Choroid plexus epithelial cell (primary cell): ENCODE results near the gene AMOTL2.

ENCODE experiments used
- DNase-seq: peaks from one replicate; pipeline ENCODE4 v3.0.0-alpha.2; 2010; ENCODE audit warnings: low read depth
- H3K4me3 ChIP-seq: 2 replicates; pipeline ENCODE4 v1.5.1; 2011; ENCODE audit warnings: low read depth, mild to moderate bottlenecking, control low read depth, low read length, moderate library complexity
- TF ChIP-seq, protein P1 (sequence below): conservative IDR thresholded peaks from 2 replicates; pipeline ENCODE4 v1.5.1; 2011; ENCODE audit warnings: low read depth, mild to moderate bottlenecking, control low read depth, inconsistent platforms, low read length, moderate library complexity

The AMOTL2 gene

DNA sequence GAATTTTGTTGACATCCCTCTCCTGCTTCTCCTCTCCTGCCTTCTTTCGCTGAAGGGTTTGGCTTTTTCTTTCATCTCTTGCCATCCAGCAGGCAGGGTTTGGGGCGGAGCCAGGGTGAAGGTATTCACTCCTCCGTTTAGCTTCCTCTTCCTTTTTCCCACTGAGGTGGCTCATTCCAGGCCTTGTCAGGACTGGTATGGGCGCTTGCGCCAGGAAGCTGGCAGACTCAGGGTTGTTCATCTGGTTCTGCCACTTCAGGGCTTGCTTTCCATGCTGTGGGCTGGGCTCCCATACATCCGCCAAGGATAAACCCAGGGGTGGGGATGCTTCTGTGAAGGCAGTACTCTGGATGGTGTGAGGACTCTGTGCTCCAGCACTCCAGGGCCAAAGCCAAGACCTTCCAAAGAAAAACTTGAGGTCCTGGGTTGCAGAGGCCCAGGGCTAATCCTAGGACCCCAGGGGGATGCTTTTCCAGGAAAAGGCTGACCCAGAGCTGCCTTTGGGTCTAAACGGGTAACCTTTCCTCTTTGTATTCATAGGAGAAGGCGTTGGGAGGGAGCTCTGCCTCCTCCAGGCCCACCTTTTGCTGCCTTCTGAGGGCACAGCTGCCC is 7.7 kb upstream of the AMOTL2 start:
- TF ChIP-seq, protein P1, sequence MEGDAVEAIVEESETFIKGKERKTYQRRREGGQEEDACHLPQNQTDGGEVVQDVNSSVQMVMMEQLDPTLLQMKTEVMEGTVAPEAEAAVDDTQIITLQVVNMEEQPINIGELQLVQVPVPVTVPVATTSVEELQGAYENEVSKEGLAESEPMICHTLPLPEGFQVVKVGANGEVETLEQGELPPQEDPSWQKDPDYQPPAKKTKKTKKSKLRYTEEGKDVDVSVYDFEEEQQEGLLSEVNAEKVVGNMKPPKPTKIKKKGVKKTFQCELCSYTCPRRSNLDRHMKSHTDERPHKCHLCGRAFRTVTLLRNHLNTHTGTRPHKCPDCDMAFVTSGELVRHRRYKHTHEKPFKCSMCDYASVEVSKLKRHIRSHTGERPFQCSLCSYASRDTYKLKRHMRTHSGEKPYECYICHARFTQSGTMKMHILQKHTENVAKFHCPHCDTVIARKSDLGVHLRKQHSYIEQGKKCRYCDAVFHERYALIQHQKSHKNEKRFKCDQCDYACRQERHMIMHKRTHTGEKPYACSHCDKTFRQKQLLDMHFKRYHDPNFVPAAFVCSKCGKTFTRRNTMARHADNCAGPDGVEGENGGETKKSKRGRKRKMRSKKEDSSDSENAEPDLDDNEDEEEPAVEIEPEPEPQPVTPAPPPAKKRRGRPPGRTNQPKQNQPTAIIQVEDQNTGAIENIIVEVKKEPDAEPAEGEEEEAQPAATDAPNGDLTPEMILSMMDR = no peak
- no peak overlapping the region for H3K4me3 ChIP-seq
- DNase-seq = no peak

DNA sequence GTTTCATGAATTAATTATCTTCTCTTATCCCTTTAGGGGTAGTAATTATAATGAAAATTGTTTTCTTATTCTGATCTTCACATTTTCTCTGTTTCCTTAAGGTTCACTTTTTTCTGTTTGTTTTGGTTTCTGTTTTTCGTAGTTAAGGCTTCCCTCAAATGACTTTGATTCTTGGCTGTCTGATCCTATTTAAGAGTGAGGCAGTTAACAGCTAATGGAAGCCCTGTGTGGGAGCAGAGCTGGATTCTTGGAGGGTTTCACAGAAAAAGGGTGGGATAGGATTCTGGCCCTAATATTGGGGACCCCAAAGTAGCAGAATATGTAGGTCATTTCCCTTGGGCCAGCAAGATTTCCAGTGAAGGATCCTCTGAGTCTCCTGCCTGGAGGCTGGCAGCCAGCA is 6.8 kb upstream of the AMOTL2 start:
- TF ChIP-seq, protein P1 = no peak
- no peak for DNase-seq
- H3K4me3 ChIP-seq = no peak overlapping the region

DNA sequence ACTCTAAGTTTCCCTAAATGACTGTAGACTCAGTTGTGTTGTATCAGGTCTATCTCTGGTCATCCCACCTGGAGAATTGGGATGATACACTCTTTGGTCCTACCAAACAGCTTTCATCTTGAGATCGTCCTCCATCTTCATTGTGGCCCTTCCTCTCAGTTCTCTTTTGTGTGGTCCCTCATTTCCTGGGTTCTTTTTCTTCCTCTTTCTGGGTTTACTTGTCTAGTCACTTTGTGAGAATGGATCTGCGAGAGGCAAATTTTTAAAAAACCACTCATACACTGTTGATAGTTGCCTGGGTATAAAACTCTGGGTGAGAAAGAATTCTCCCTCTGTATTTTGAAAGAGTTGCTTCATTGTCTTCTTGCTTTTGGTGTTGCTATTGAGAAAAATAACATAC is 6.0 kb upstream of the AMOTL2 start:
- TF ChIP-seq, protein P1 = no peak

DNA sequence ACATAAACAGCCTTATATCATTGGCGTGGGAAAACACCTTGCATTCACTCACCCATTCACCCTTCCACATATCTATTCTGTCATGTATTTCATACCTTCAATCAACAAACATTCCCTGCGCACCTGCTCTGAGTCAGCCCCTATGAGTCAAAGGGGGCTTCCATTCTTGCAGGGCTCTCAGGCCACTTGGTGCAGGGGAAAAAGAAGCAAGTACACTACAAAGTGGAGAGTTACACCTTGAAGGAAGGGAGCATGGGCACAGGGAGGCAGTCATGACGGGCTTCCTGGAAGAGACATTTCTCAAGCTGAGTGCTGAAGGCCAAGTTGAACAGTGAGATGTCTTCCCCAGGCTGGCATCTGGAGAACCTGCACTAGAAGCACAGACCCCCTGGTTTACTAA is 4.6 kb upstream of the AMOTL2 start:
- DNase-seq = no peak
- TF ChIP-seq, protein P1 = no peak
- no peak overlapping the region for H3K4me3 ChIP-seq

More for the DNA sequence above, 6.0 kb upstream of the AMOTL2 start:
- H3K4me3 ChIP-seq = no peak overlapping the region
- no peak for DNase-seq

DNA sequence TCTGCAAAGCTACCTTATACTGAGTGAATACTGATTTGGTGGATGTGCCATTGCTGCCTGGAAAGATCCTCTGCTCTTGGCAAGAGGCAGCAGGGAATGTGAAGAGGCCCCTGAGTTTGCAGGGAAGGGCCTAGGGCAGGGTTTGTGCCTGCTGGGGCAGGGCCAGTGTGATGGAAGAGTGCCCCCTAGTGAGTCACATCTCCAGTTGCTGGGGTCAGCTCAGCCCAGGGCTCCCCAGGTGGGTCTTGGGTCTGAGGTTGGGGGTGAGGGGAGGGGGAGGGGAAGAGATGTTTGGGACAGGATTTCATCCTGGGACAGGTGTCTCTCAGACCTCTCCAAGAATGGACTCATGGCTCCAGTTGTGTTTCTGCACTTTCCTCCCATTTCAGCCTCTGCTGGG is 4.1 kb upstream of the AMOTL2 start:
- H3K4me3 ChIP-seq = no peak overlapping the region
- DNase-seq = peak; percentile 57
- TF ChIP-seq, protein P1 = peak; percentile 68

DNA sequence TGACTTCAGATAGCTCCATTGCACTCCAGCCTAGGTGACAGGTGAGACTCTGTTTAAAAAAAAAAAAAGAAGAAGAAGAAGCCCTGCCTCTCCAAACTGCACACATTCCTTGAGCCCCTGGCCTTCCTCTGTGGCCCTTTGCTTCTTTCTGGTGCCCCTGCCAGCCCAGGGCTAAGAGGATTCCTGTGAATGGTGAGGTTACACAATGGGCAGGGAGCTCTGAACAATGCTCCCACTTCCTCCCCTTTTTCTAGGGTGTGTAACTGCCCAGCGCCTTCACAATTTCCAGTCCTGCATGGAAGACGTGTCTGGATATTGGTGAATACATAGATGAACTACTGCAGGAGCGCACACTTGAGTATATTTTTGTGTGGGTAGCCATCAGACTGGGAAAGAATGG is 3.6 kb upstream of the AMOTL2 start:
- TF ChIP-seq, protein P1 = no peak
- DNase-seq = no peak
- H3K4me3 ChIP-seq = no peak overlapping the region

DNA sequence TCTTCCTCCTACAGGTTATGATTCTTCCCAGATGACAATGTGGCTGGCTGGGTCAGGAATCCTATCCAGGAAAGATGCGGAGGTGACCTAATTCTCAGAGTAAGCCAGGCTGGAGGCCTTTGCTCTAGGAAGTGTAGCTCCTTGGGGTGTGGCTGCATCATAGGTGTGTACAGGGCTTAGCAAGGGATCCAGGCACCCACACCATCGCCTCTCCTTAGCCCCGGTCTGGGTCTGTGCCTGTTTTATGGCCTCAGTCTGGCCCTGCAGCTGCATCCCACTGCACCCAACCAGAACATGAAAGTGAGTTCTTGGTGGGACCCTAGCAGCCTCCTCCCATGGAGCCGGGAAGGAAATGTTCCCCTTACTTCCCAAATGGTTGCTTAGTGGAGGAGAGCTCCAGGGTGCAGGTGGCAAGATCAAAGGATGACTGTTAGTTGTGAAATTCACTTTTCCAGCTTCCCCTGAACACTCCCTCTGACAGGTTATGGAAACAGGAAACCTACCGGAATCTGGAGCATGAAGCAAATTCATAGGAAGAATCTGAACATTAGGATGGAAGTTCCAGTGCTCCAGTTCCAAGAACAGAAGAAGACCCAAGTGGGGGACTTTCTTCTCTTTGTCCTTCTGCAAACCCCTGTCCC is 2.7 kb upstream of the AMOTL2 start:
- TF ChIP-seq, protein P1 = no peak
- no peak for DNase-seq
- H3K4me3 ChIP-seq = no peak overlapping the region
